Keratinocyte (primary cell): ENCODE measurements around the gene RPAP2. TPM values are rescaled to one million over a fixed set of nuclear protein-coding genes. Genes with fewer than 3 reads are reported as not detected.
"Not testable (repeated sequence)": the region's sequence is repeated elsewhere in the genome, so short reads cannot be mapped to it uniquely, and the experiment has no call there.

ENCODE experiments used
- DNase-seq: peaks from one replicate; pipeline ENCODE4 v3.0.0-alpha.2; 2011; ENCODE audit warnings: low read depth, missing footprints, low spot score
- FAIRE-seq: peaks from 2 replicates; lab custom pipeline; 2011; peaks lifted over from hg19 to GRCh38; lab: Jason Lieb, UNC
- H2AFZ ChIP-seq: 2 replicates; pipeline ENCODE4 v1.6.0; 2012; ENCODE audit warnings: low read length, control low read depth, inconsistent platforms; ENCODE audit not compliant: control insufficient read depth
- H3K27ac ChIP-seq: 2 replicates; pipeline ENCODE4 v1.5.1; 2011; ENCODE audit warnings: low read length; ENCODE audit not compliant: control insufficient read depth, insufficient read depth
- H3K27me3 ChIP-seq: 3 replicates; pipeline ENCODE4 v1.6.0; 2011; ENCODE audit warnings: low read length; ENCODE audit not compliant: control insufficient read depth, insufficient read depth; ENCODE audit errors: extremely low read depth
- H3K36me3 ChIP-seq, 2 experiments: 2 replicates in 1 of 2; 3 replicates in 1 of 2; pipeline ENCODE4 v1.5.1; 2011; ENCODE audit warnings: low read length in 2 of 2, mild to moderate bottlenecking in 1 of 2; ENCODE audit not compliant: control insufficient read depth in 2 of 2, insufficient read depth in 2 of 2; ENCODE audit errors: extremely low read depth in 1 of 2
- H3K4me1 ChIP-seq: 3 replicates; pipeline ENCODE4 v1.5.1; 2011; ENCODE audit warnings: low read length; ENCODE audit not compliant: control insufficient read depth, insufficient read depth; ENCODE audit errors: extremely low read depth
- H3K4me2 ChIP-seq: 3 replicates; pipeline ENCODE4 v1.6.0; 2011; ENCODE audit warnings: low read depth, low read length; ENCODE audit not compliant: control insufficient read depth, insufficient read depth; ENCODE audit errors: extremely low read depth
- H3K4me3 ChIP-seq, 3 experiments: fragments of 200-600 bp in 1 of 3; sonication (generic) in 1 of 3; 2 replicates in 2 of 3; 3 replicates in 1 of 3; pipeline ENCODE4 v1.5.1; 2011 to 2016; ENCODE audit warnings: low read length in 3 of 3, mild to moderate bottlenecking in 3 of 3, control low read depth in 2 of 3, inconsistent platforms in 1 of 3, low read depth in 1 of 3, mixed read lengths in 1 of 3, mixed run types in 1 of 3, moderate library complexity in 1 of 3; ENCODE audit not compliant: control insufficient read depth in 2 of 3, insufficient read depth in 2 of 3; ENCODE audit errors: extremely low read depth in 1 of 3
- H3K79me2 ChIP-seq: 2 replicates; pipeline ENCODE4 v1.6.0; 2012; ENCODE audit warnings: low read length; ENCODE audit not compliant: control insufficient read depth, insufficient read depth
- H3K9ac ChIP-seq: 3 replicates; pipeline ENCODE4 v1.6.0; 2011; ENCODE audit warnings: low read length; ENCODE audit not compliant: control insufficient read depth, insufficient read depth; ENCODE audit errors: extremely low read depth
- H3K9me1 ChIP-seq: 3 replicates; pipeline ENCODE4 v1.6.0; 2011; ENCODE audit warnings: low read length; ENCODE audit not compliant: control insufficient read depth, insufficient read depth; ENCODE audit errors: extremely low read depth
- H3K9me3 ChIP-seq: 2 replicates; pipeline ENCODE4 v1.5.1; 2012; ENCODE audit warnings: low read depth, low read length; ENCODE audit not compliant: control insufficient read depth
- H4K20me1 ChIP-seq: 3 replicates; pipeline ENCODE4 v1.6.0; 2011; ENCODE audit warnings: low read length; ENCODE audit not compliant: control insufficient read depth, insufficient read depth; ENCODE audit errors: extremely low read depth
- EZH2 ChIP-seq: IDR thresholded peaks from one replicate; pipeline ENCODE4 v1.6.1; 2012; ENCODE audit warnings: inconsistent platforms, mild to moderate bottlenecking, low read length, moderate library complexity
- dilution Hi-C: fragments of 300-500 bp; cut with MboI; formaldehyde crosslinking; loops from one replicate; pipeline ENCODE4 v1.7.0; 2020; ENCODE audit warnings: low sequenced_read_pairs; ENCODE audit not compliant: extremely low pct_ligation_motif_present
- polyA plus RNA-seq, 5 experiments: library from polyadenylated mRNA; depleted of rRNA in 3 of 5; stranded (reverse) in 3 of 5; stranded (forward) in 1 of 5; unstranded in 1 of 5; fragments of >200 nt; gene quantifications; 1 replicate in 1 of 5; 2 replicates in 3 of 5; 3 replicates in 1 of 5; pipeline versions ENCODE4 v1.2.1 to v1.2.3, GENCODE V29; 2011 to 2012; ENCODE audit warnings: missing spikeins in 2 of 5, low read depth in 1 of 5, low replicate concordance in 1 of 5
- TF ChIP-seq, protein P1 (sequence below), 3 experiments: IDR thresholded peaks in 1 of 3; conservative IDR thresholded peaks in 1 of 3; optimal IDR thresholded peaks in 1 of 3; 2 replicates in 2 of 3; 3 replicates in 1 of 3; pipeline versions ENCODE3 to v1.5.1; 2011; ENCODE audit warnings: low read length in 3 of 3, mild to moderate bottlenecking in 3 of 3, moderate library complexity in 2 of 3, control low read depth in 1 of 3, inconsistent platforms in 1 of 3; ENCODE audit not compliant: insufficient read depth in 2 of 3; ENCODE audit errors: extremely low read depth in 1 of 3

Gene RPAP2
- polyA plus RNA-seq, 1 donor (not counting 4 experiments of a cell fraction or from before 2014, with no cell fraction given) = 21.5 TPM

DNA sequence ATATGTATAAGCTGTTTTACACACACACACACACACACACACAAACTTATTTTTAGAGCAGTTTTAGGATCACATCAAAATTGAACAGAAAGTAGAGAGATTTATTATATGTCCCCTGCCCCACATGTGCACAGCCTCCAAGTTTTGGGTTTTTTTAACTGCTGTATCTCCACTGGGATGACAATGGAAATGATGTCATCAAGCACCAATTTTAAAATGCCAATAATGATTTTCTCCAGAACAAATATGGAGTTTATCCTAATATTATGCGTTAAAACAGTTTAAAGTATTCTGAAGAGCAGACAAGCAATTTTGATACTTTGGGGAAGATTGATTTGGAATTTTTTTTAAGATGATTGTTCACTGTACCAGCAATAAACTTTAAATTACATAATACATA, 131.2 kb downstream of the RPAP2 start:
- Histone ChIP-seq H3K9ac (no peak overlapping the region), H2AFZ (no peak overlapping the region), H3K36me3 (no peaks in the 10 kb centered on the region), H3K27me3 (no peaks in the 10 kb centered on the region), H3K4me2 (no peak overlapping the region), H3K4me3 (no peak overlapping the region), H3K4me1 (no peaks in the 10 kb centered on the region), H4K20me1 (no peaks in the 10 kb centered on the region), H3K79me2 (no peaks in the 10 kb centered on the region), H3K9me1 (no peaks in the 10 kb centered on the region), H3K9me3 (no peaks in the 10 kb centered on the region), H3K27ac (no peak overlapping the region)
- no peak for FAIRE-seq
- DNase-seq = no peak
- TF ChIP-seq EZH2 = no peak
- TF ChIP-seq, protein P1, sequence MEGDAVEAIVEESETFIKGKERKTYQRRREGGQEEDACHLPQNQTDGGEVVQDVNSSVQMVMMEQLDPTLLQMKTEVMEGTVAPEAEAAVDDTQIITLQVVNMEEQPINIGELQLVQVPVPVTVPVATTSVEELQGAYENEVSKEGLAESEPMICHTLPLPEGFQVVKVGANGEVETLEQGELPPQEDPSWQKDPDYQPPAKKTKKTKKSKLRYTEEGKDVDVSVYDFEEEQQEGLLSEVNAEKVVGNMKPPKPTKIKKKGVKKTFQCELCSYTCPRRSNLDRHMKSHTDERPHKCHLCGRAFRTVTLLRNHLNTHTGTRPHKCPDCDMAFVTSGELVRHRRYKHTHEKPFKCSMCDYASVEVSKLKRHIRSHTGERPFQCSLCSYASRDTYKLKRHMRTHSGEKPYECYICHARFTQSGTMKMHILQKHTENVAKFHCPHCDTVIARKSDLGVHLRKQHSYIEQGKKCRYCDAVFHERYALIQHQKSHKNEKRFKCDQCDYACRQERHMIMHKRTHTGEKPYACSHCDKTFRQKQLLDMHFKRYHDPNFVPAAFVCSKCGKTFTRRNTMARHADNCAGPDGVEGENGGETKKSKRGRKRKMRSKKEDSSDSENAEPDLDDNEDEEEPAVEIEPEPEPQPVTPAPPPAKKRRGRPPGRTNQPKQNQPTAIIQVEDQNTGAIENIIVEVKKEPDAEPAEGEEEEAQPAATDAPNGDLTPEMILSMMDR (optimal IDR thresholded peaks at IDR 0.05 in 1 of 3, IDR thresholded peaks at IDR 0.05 in 1 of 3, conservative IDR thresholded peaks at IDR 0.05 in 1 of 3; ENCODE audit: extremely low read depth in 1 of 3, insufficient read depth in 2 of 3, low read length in 3 of 3) = no peak
- dilution Hi-C loops = no loop called here

DNA sequence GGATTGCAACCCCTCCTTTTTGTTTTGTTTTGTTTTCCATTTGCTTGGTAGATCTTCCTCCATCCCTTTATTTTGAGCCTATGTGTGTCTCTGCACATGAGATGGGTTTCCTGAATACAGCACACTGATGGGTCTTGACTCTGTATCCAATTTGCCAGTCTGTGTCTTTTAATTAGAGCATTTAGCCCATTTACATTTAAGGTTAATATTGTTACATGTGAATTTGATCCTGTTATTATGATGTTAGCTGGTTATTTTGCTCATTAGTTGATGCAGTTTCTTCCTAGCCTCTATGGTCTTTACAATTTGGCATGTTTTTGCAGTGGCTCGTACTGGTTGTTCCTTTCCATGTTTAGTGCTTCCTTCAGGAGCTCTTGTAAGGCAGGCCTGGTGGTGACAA, 135.7 kb downstream of the RPAP2 start:
- H3K4me1 ChIP-seq, H3K27me3 ChIP-seq, H3K9ac ChIP-seq, H3K4me3 ChIP-seq, FAIRE-seq, H3K4me2 ChIP-seq, dilution Hi-C loops, H3K9me1 ChIP-seq, H3K27ac ChIP-seq, H4K20me1 ChIP-seq, H3K9me3 ChIP-seq, H3K36me3 ChIP-seq, DNase-seq, H3K79me2 ChIP-seq, H2AFZ ChIP-seq: not testable (repeated sequence)

DNA sequence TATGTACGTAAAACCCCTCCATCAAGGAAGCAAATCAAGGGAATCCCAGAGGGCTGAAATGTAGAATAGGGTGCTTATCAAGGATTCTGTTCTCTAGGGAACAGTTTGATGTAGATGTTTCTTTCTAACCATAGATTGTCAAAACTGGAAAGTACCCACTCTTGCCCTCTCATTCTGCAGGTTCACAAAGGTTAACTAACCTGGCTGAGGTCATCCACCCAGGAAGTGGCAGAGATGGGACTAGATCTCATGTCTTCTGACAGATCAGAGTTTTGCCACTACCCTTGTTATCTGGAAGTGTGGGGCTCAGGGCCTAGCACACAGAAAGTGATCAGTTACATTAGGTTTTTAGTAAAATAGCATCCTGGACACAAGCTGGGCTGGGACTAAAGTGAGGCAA, 140.4 kb downstream of the RPAP2 start:
- no peak for FAIRE-seq
- Histone ChIP-seq H3K79me2 (no peaks in the 10 kb centered on the region), H3K4me3 (no peak overlapping the region), H3K27me3 (no peaks in the 10 kb centered on the region), H2AFZ (no peak overlapping the region), H3K4me2 (no peak overlapping the region), H3K9me1 (no peaks in the 10 kb centered on the region), H3K27ac (no peak overlapping the region), H3K9me3 (no peaks in the 10 kb centered on the region), H3K36me3 (no peaks in the 10 kb centered on the region), H4K20me1 (no peaks in the 10 kb centered on the region), H3K4me1 (peaks cover 2% of the 10 kb centered on the region), H3K9ac (no peak overlapping the region)
- TF ChIP-seq, protein P1 (optimal IDR thresholded peaks at IDR 0.05 in 1 of 3, IDR thresholded peaks at IDR 0.05 in 1 of 3, conservative IDR thresholded peaks at IDR 0.05 in 1 of 3; ENCODE audit: extremely low read depth in 1 of 3, insufficient read depth in 2 of 3, low read length in 3 of 3) = no peak
- TF ChIP-seq EZH2 = no peak
- dilution Hi-C loops = no loop called here
- DNase-seq = no peak
